ENCODE data around the gene SMYD3.

DNA sequence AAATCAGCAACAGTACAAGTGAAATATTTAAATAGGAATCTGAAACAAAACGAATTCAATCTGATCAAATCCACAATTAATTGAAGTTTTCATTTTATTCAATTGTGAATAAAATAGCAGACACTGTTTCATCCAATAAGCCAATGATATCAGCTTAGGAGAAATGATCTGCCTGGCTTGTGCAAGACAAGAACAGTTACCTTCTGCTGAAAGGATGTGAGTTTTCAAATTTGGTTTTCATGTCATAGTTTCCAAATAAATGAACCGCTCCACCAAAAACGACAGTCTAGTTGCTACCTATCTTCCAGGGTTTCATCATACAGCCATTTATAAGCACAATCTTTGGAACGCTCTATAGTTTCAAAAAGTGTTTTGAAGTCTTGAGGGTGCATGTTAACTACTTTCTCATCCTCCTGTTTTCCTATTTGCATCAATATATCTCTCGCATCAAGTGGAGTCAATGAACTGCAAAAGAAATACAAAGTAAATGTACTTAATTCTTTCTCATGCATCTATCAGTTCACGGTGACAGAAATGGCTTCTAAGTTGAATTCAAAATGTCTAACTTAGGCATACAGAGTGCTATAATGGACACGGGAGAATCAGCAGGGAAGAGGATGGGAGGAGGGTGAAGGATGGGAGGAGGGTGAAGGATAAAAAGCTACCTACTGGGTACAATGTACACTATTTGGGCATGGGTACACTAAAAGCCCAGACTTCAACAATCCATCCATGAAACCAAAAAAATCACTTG is 33.8 kb upstream of the SMYD3 start:
- TF ChIP-seq POLR2A (IDR thresholded peaks at IDR 0.05; ENCODE audit: low read depth, low read length): no peak
- TF ChIP-seq, protein P1, sequence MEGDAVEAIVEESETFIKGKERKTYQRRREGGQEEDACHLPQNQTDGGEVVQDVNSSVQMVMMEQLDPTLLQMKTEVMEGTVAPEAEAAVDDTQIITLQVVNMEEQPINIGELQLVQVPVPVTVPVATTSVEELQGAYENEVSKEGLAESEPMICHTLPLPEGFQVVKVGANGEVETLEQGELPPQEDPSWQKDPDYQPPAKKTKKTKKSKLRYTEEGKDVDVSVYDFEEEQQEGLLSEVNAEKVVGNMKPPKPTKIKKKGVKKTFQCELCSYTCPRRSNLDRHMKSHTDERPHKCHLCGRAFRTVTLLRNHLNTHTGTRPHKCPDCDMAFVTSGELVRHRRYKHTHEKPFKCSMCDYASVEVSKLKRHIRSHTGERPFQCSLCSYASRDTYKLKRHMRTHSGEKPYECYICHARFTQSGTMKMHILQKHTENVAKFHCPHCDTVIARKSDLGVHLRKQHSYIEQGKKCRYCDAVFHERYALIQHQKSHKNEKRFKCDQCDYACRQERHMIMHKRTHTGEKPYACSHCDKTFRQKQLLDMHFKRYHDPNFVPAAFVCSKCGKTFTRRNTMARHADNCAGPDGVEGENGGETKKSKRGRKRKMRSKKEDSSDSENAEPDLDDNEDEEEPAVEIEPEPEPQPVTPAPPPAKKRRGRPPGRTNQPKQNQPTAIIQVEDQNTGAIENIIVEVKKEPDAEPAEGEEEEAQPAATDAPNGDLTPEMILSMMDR (conservative IDR thresholded peaks at IDR 0.05; ENCODE audit: low read depth, low read length): no peak
- no peak for TF ChIP-seq RAD21 (IDR thresholded peaks at IDR 0.05; ENCODE audit: low read length)
- no peak for TF ChIP-seq SMC3 (IDR thresholded peaks at IDR 0.05; ENCODE audit: low read depth, low read length)
- TF ChIP-seq RFX5 (IDR thresholded peaks at IDR 0.05; ENCODE audit: low read depth, low read length): no peak
- TF ChIP-seq CEBPB (IDR thresholded peaks at IDR 0.05; ENCODE audit: low read depth, low read length): no peak
- TF ChIP-seq MXI1 (IDR thresholded peaks at IDR 0.05; ENCODE audit: borderline replicate concordance, low read depth, low read length): no peak
- TF ChIP-seq FOS (IDR thresholded peaks at IDR 0.05; ENCODE audit: low read depth, low read length): no peak
- no peak for TF ChIP-seq CHD1 (IDR thresholded peaks at IDR 0.05; ENCODE audit: low read depth, low read length)
- no peak for TF ChIP-seq NFE2L2 (IDR thresholded peaks at IDR 0.05; ENCODE audit: low read depth, low read length)
- TF ChIP-seq RCOR1 (IDR thresholded peaks at IDR 0.05; ENCODE audit: insufficient replicate concordance, low read length): no peak
- TF ChIP-seq BHLHE40 (IDR thresholded peaks at IDR 0.05; ENCODE audit: low read depth, low read length): no peak
- TF ChIP-seq, protein P2, sequence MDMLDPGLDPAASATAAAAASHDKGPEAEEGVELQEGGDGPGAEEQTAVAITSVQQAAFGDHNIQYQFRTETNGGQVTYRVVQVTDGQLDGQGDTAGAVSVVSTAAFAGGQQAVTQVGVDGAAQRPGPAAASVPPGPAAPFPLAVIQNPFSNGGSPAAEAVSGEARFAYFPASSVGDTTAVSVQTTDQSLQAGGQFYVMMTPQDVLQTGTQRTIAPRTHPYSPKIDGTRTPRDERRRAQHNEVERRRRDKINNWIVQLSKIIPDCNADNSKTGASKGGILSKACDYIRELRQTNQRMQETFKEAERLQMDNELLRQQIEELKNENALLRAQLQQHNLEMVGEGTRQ (IDR thresholded peaks at IDR 0.05; ENCODE audit: low read depth, low read length): no peak
- TF ChIP-seq, protein P3, sequence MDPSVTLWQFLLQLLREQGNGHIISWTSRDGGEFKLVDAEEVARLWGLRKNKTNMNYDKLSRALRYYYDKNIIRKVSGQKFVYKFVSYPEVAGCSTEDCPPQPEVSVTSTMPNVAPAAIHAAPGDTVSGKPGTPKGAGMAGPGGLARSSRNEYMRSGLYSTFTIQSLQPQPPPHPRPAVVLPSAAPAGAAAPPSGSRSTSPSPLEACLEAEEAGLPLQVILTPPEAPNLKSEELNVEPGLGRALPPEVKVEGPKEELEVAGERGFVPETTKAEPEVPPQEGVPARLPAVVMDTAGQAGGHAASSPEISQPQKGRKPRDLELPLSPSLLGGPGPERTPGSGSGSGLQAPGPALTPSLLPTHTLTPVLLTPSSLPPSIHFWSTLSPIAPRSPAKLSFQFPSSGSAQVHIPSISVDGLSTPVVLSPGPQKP (IDR thresholded peaks at IDR 0.05; ENCODE audit: borderline replicate concordance, low read depth, low read length): no peak
